KBM-7 (cell line): ENCODE data around the gene MEI1.

ENCODE experiments used
- DNase-seq: peaks from one replicate; pipeline ENCODE4 v3.0.0-alpha.2; 2015
- in situ Hi-C: fragments of 300-500 bp; cut with MboI; formaldehyde crosslinking; loops from 2 replicates; pipeline ENCODE4 v1.14.3; 2020; ENCODE audit warnings: low sequenced_read_pairs, low pct_unique_long_range_greater_than_20kb, mixed read lengths

MEI1 gene

DNA sequence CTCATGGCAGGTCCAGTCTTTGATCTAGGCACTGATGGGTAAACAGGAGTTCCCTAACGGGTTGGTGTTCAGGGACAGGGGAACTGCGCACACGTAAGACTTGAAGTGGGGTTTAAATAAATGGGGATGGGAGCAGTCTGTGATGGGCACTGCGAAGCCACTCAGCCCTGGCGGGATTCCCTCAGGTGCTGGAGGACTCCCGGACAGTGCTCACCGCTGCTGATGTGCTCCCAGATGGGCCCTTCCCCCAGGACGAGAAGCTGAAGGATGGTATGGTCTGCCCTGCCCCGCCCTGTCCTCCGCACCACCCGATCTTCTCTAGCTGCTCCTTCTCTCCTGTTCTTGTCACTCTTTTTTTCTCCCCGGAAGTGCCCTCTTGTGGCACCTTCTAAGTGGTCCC lies 110.7 kb downstream of the MEI1 start:
- in situ Hi-C loops, result no loop called here
- DNase-seq, result no peak

GRCh38 chr22:41812805-41813545 lies 113.7 kb downstream of the MEI1 start:
- DNase-seq, result no peak
- in situ Hi-C loops, result no loop called here

- no peak for DNase-seq
- in situ Hi-C loops, result no loop called here
Measured at GRCh38 chr22:41813726-41814410, 114.6 kb downstream of the MEI1 start.

DNA sequence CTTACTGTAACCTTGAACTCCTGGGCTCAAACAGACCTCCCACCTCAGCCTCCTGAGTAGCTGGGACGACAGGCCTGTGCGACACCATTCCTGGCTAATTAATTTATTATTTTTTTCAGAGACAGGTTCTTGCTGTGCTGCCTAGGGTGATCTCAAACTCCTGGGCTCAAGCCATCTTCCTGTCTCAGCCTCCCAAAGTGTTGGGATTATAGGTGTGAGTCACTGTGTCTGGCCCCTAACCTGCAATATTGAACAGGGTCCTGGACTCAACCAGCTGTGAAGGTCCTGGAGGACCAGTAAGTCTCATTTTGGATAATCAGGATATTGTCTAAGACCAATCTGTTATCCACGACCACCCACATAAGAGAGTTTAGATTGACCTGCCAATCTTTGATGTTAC lies 116.4 kb downstream of the MEI1 start:
- in situ Hi-C loops, result no loop called here
- DNase-seq, result no peak

- in situ Hi-C loops, result no loop called here
- no peak for DNase-seq
Measured at GRCh38 chr22:41816241-41816640, 116.9 kb downstream of the MEI1 start.

DNA sequence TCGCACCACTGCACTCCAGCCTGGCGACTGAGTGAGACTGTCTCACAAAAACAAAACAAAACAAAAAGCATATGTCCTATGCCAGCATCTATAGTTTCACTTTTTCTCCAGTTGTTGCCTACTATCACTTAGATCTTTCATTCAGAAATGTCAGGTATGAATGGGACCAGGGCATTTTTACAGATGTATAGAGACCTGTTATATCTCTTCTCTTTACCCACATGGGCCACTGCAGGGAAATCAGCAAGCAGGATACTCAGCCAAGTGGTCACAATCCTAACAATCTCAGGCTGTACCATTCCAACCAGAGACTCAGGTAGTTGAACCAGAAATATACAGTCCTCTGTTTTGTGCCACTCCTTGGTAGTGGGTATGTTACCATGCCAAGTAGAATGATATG lies 117.6 kb downstream of the MEI1 start:
- no peak for DNase-seq
- in situ Hi-C loops, result no loop called here

DNA sequence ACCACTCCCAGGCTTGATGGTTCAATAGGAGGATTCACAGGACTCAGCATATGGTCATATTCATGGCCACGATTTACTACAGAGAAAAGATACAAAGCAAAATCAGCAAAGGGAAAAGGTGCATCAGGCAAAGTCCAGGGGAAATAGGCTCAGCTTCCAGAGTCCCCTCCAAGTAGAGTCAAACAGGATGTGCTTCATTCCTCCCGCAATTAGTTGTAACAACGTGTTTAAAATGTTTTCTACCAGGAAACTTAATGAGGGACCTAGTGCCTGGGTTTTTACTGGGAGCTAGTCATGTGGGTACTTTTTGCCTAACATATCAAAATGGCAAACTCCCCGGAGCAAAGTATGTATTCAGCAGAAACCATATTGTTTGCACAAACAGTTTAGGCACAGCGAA lies 118.7 kb downstream of the MEI1 start:
- DNase-seq, result no peak
- in situ Hi-C loops, result no loop called here

DNA sequence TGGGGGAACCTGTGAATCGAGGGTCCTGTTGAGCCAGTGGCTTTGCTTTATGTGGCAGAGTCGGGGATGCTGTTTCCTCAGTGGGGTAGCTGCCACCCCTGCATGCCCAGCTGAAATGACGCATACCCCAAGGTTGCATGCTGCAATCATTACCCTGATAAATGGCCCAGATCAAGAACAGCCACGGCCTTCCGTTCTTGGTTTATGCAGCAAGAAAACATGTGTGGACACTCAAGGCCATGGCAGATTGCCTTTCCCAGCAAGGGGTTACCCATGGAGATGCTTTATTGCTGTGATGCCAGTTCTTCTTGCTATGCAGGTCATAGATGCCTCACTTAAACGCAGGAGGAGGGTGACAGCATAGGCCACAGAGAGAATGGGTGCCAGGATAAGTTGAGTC lies 119.3 kb downstream of the MEI1 start:
- in situ Hi-C loops, result no loop called here

GRCh38 chr22:41819257-41819656 lies 120.0 kb downstream of the MEI1 start:
- in situ Hi-C loops, result no loop called here
- DNase-seq, result no peak

More for the DNA sequence above, 119.3 kb downstream of the MEI1 start:
- no peak for DNase-seq

DNA sequence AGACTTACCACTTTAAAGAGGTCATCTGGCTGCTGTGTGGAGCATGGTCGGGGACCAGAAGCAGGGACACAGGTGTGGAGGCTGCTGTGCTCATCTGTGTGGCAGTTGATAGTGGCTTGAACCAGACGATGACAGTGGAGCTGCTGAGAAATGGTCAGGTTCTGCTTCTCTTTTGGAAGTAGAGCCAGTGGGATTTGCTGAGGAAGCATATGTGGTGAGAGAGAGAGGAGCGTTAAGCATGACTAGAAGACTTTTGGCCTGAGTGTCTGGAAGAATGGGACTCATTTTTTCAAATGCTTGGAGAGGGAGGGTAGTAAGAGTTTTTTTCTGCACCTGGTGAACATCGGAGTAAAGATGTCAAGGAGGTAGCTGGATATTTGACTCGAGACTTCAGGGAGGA lies 121.1 kb downstream of the MEI1 start:
- in situ Hi-C loops, result no loop called here

DNA sequence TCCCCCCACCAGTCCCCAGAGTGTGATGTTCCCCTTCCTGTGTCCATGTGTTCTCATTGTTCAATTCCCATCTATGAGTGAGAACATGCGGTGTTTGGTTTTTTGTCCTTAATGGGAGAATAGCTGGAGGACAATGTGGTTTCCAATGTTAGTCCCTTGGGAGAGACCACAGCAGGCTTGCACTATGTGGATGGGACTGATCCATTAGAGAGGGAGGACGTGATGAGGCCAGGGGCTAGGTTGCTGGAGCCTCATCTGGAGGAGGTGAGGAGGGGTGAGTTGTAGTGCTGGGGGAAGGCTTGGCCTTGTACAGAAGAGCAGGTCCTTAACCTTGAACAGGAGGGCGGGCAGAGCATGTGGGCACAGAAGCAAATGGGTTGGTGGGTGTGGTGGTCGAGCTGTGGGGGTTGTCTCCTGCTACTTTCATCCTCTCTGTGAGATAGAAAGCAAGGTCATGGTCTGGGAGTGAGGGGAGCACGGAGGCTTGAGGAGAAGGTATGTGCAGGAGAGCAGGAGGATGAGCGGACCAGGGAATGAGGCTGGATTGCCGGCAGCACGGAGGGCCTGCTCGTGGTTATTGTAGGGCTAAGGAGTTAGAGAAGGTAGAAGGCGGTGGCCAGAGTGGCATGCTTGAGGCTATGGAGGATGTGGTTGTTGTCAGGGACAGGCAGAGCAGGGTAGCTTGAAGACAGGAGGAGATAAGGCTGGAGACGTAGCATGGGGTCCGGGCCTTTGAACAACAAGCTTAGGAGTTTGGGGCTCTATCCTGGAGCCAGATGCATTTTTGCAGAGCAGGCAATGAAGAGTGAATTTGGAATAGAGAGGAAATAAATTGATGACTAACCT lies 122.4 kb downstream of the MEI1 start:
- DNase-seq, result no peak
- in situ Hi-C loops, result no loop called here

More for the DNA sequence above, 121.1 kb downstream of the MEI1 start:
- no peak for DNase-seq

- DNase-seq, result peak; percentile 63
Measured at GRCh38 chr22:41822317-41823057, 123.2 kb downstream of the MEI1 start.

DNA sequence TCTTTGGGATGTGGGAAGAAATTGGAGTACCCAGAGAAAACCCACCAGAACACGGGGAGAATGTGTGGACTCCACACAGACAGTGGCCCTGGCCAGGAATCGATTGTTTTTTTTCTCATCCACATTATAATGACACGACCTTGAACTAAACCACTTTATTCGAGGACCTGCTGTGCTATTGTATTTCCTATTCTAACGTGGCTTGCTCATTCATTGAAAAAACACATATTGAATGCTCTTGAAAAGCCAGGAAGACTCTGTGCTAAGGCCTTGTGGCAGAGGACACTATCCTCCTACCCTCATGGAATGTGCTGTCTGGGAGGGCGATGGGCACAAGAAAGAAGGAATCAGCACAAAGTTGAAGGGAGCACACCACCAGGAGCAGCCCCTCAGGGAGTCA lies 124.5 kb downstream of the MEI1 start:
- in situ Hi-C loops, result no loop called here
- DNase-seq, result no peak

More at GRCh38 chr22:41822317-41823057, 123.2 kb downstream of the MEI1 start:
- in situ Hi-C loops, result no loop called here

GRCh38 chr22:41825376-41825775 lies 126.1 kb downstream of the MEI1 start:
- DNase-seq, result no peak
- in situ Hi-C loops, result no loop called here

GRCh38 chr22:41826021-41826420 lies 126.7 kb downstream of the MEI1 start:
- in situ Hi-C loops, result no loop called here
- no peak for DNase-seq

DNA sequence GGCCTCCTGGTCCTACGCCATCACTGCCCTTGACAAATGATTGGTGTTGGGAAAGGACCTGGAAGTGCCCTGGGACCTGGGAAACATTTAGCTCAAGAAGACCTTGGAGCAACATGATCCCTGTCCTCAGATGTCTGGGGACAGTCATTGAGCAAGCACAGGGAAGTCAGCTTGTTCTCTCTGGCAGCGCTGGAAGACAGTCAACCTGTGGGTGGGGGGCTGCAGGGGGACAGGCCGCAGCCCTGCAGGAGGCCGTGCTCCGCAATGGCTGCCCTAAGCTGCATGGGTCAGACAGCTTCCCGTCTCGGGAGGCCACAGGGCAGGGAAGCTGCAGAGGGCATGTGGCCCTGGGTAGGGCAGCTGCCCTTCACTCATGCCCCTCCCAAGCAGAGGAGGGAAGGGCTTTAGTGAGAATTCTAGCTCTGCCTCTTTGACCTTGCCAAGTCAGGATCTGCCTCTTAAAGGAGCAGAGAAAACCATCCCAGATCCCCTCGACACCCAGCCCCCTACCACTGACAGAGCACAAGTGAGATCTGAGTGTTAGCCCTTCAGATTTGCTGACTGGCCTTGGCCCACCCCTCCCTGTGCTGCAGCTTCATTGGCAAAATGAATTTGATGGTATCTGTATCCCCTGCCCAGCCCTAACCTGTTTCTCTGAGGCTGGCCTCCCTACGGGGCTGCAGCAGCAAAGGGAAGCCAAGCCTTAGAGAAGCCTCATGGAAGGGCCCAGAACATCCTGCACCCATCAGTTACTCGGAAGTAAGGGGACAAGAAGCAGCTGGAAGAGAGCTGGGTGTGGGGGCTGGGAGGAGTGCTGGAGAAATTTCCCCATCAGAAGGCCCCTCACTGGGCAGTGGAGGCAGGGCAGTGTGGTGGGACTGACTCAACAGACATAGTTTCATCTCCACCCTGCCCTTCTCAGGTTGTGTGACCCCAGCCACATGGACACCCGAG lies 127.4 kb downstream of the MEI1 start:
- DNase-seq, result no peak
- in situ Hi-C loops, result no loop called here

DNA sequence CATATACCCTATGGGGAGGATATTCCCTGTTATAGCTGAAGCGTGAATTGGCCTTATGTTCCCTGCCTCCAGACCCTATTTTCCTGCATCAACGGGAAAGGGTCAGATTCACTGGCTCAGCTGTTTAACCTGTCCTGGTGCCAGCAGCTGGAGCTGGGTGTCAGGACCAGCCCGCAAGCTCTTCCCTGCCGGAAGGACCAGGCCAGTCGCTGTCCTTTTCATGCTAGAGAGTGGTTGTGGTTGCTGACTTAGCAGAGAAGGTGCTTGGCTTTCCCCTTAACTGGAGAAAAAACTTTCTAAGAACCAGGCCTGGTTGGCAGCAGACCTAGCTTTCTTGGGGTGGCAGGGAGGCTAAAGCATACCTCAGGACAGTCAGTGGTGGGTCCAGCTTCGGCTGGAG lies 128.4 kb downstream of the MEI1 start:
- no peak for DNase-seq
- in situ Hi-C loops, result no loop called here

DNA sequence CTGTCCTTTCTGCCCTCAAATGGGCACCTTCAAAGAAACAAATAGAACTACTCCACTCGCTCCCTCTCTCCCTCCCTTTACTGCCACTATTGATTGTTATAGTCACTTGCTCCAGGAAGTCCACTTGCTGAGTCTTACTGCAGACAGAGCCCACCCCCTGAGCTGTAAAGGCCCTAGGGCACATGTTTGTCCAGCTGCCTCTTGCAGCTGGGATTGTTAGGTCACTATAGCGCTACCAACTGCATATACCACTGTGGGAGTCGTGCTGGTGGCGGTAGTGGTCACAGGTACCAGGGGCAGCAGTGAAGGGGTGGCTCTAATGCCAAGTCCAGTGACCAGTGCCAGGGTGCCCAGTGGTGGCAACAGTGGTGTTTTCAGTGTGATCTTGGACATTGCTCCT lies 129.2 kb downstream of the MEI1 start:
- in situ Hi-C loops, result no loop called here
- no peak for DNase-seq
